Mucosa of descending colon (tissue), 3 donors: ENCODE results near the gene ENTPD2. TPM values are rescaled to one million over a fixed set of nuclear protein-coding genes. Genes with fewer than 3 reads are reported as not detected.

Experiments used
- ATAC-seq: fragments of 200-7000 bp; cut with Tn5 transposase; one replicate; pipeline ENCODE4 v1.9.1; 2020; ENCODE audit warnings: mild to moderate bottlenecking, moderate library complexity
- DNase-seq, 3 donors: peaks; one replicate each; pipeline ENCODE4 v3.0.0-alpha.2; 2020
- H3K36me3 ChIP-seq: fragments of 200-600 bp; one replicate; pipeline ENCODE4 v1.8.0; 2021; ENCODE audit warnings: low read depth, mild to moderate bottlenecking
- H3K4me1 ChIP-seq: fragments of 200-600 bp; one replicate; pipeline ENCODE4 v1.8.0; 2021; ENCODE audit warnings: low read depth, mild to moderate bottlenecking
- H3K4me3 ChIP-seq: fragments of 200-600 bp; one replicate; pipeline ENCODE4 v1.8.0; 2021; ENCODE audit warnings: mild to moderate bottlenecking
- H3K9me3 ChIP-seq: fragments of 200-600 bp; one replicate; pipeline ENCODE4 v1.8.0; 2021; ENCODE audit warnings: mild to moderate bottlenecking
- intact Hi-C, 2 donors: fragments of 100-400 bp; cut with DNase I in 1 of 2; cut with micrococcal nuclease in 1 of 2; formaldehyde crosslinking; loops; one replicate each; pipeline versions ENCODE4 v1.11.0 to v1.11.1; 2022; cut with DNase I, micrococcal nuclease
- total RNA-seq, 3 donors: library from RNA; stranded (reverse); fragmentation: NEBNext Ultra II Directional in 2 of 3; extraction: Animal tissue kit (Norgen Biotek cat#: 25700) in 2 of 3; gene quantifications; one replicate each; pipeline versions ENCODE4 v1.2.1 to v1.2.4, GENCODE V29; 2021 to 2023
- TF ChIP-seq, protein P1 (sequence below): fragments of 200-600 bp; IDR thresholded peaks from one replicate; pipeline ENCODE4 v1.8.0; 2022; ENCODE audit warnings: antibody characterized with exemption, mild to moderate bottlenecking
- donor health status: DM: no; HTN: no; CAD: no; lungs with moderate emphysema.
- donor health status: DM: no; HTN: no; CAD: no.
- donor health status: DM: no; HTN: yes; CAD: no.

ENTPD2 gene
- total RNA-seq, 3 donors from 2014 or later: 7.7 to 26.8 (median 10.7) TPM

- no peaks in the 10 kb centered on the region for H3K4me1 ChIP-seq
- DNase-seq: no peak
- intact Hi-C loops: no loop called here
- ATAC-seq: no peak
- no peak overlapping the region for H3K4me3 ChIP-seq
- TF ChIP-seq, protein P1, sequence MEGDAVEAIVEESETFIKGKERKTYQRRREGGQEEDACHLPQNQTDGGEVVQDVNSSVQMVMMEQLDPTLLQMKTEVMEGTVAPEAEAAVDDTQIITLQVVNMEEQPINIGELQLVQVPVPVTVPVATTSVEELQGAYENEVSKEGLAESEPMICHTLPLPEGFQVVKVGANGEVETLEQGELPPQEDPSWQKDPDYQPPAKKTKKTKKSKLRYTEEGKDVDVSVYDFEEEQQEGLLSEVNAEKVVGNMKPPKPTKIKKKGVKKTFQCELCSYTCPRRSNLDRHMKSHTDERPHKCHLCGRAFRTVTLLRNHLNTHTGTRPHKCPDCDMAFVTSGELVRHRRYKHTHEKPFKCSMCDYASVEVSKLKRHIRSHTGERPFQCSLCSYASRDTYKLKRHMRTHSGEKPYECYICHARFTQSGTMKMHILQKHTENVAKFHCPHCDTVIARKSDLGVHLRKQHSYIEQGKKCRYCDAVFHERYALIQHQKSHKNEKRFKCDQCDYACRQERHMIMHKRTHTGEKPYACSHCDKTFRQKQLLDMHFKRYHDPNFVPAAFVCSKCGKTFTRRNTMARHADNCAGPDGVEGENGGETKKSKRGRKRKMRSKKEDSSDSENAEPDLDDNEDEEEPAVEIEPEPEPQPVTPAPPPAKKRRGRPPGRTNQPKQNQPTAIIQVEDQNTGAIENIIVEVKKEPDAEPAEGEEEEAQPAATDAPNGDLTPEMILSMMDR: no peak
- H3K9me3 ChIP-seq: no peaks in the 10 kb centered on the region
- no peaks in the 10 kb centered on the region for H3K36me3 ChIP-seq
These were observed 42.7 kb downstream of the ENTPD2 start for GRCh38 chr9:137011156-137011555.

GRCh38 chr9:137009938-137010732 is 43.7 kb downstream of the ENTPD2 start:
- no peak for DNase-seq
- no peaks in the 10 kb centered on the region for H3K4me1 ChIP-seq
- TF ChIP-seq, protein P1: no peak
- H3K4me3 ChIP-seq: no peak overlapping the region
- no peaks in the 10 kb centered on the region for H3K36me3 ChIP-seq
- intact Hi-C loops: no loop called here
- no peaks in the 10 kb centered on the region for H3K9me3 ChIP-seq
- no peak for ATAC-seq

GRCh38 chr9:137009217-137009616 is 44.6 kb downstream of the ENTPD2 start:
- TF ChIP-seq, protein P1: no peak
- no peak for ATAC-seq

DNA sequence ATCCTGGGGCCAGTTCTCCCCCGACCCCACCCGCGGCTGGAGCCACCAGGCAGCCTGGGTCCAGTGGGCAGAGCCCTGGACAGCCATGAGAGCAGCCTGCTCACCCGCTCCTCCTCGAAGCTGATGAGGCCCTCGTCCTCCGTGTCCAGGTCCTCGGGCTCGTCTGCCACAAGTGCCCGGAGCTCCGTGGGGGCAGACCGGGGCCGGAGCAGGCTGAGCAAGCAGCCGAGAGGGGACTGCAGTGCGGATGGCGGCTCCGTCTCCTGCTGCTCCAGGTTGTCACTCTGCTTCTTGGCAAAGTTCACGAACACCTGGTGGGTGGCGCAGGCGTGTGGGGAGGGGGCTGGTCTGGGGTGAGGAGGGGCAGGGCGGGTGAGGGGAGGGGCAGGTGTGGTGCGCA is 45.5 kb downstream of the ENTPD2 start:
- ATAC-seq (no peak), DNase-seq (no peak)
- TF ChIP-seq, protein P1: no peak
- Histone ChIP-seq H3K4me1 (no peaks in the 10 kb centered on the region), H3K9me3 (peaks cover 5% of the 10 kb centered on the region), H3K36me3 (no peaks in the 10 kb centered on the region), H3K4me3 (no peak overlapping the region)
- intact Hi-C loops: no loop called here

More at GRCh38 chr9:137009217-137009616, 44.6 kb downstream of the ENTPD2 start:
- Histone ChIP-seq H3K4me1 (no peaks in the 10 kb centered on the region), H3K9me3 (peaks cover 5% of the 10 kb centered on the region), H3K36me3 (no peaks in the 10 kb centered on the region), H3K4me3 (no peak overlapping the region)
- intact Hi-C loops: no loop called here
- DNase-seq: no peak

DNA sequence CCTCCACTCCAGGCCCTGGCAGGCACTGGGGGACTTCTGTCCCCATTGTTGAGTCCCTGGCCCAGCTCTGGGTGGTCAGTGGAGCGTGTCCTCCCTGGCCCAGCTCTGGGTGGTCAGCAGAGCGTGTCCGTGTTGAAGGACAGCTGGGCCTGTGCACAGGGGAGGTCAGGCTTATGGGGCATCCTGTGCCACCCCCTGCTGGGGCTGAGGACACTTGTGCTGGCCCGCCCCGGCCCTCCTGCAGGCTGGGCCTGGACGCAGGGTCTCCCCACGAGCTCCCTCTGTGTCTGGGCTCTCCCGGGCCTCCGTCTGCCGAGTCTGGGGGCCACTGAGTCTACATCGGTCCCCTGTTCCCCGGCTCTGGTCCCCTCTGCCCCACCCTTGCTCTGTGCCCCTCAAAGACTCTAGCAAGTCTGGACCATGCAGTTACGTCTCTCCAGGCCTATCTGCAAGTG is 46.0 kb downstream of the ENTPD2 start:
- intact Hi-C loops: no loop called here
- no peak for ATAC-seq
- no peaks in the 10 kb centered on the region for H3K36me3 ChIP-seq
- no peaks in the 10 kb centered on the region for H3K4me1 ChIP-seq
- H3K4me3 ChIP-seq: no peak overlapping the region
- peaks cover 5% of the 10 kb centered on the region for H3K9me3 ChIP-seq
- TF ChIP-seq, protein P1: no peak
- no peak for DNase-seq
